Caco-2 (cell line): ENCODE measurements around the gene RINT1. TPM values are rescaled to one million over a fixed set of nuclear protein-coding genes. Genes with fewer than 3 reads are reported as not detected.

Source experiments
- BruUV-seq: library from RNA; stranded (reverse); fragments of 400-500 nt; replicated peaks from 2 replicates; lab custom pipeline; 2021; lab: Mats Ljungman, UMichigan
- CTCF ChIA-PET: fragments of 300-600 bp; sonication (Branson Sonifier 250); formaldehyde crosslinking; loops from one replicate; lab custom pipeline; 2022; ENCODE audit warnings: antibody characterized with exemption; lab: Charles Lee
- POLR2A ChIA-PET: fragments of 300-600 bp; sonication (Branson Sonifier 250); formaldehyde crosslinking; loops from one replicate; lab custom pipeline; 2022; ENCODE audit warnings: antibody characterized with exemption; lab: Charles Lee
- DNase-seq, 2 experiments: peaks; one replicate each; pipeline versions ENCODE4 v3.0.0 to v3.0.0-alpha.2; 2020 to 2022
- H3K27me3 ChIP-seq: replicated peaks from 2 replicates; pipeline ENCODE4 v1.6.0; 2011; ENCODE audit warnings: low read length; ENCODE audit not compliant: control insufficient read depth, insufficient read depth
- H3K36me3 ChIP-seq: 2 replicates; pipeline ENCODE4 v1.5.1; 2011; ENCODE audit warnings: low read length; ENCODE audit not compliant: control insufficient read depth, insufficient read depth
- H3K4me1 ChIP-seq: fragments of 250-450 bp; sonication (Bioruptor Pico); 2 replicates; pipeline ENCODE4 v1.5.1; 2020; ENCODE audit warnings: mild to moderate bottlenecking
- H3K4me3 ChIP-seq: 2 replicates; pipeline ENCODE4 v1.5.1; 2011; ENCODE audit warnings: low read depth, mild to moderate bottlenecking, control low read depth, low read length
- H3K9me3 ChIP-seq: fragments of 250-450 bp; sonication (Bioruptor Pico); 2 replicates; pipeline ENCODE4 v1.5.1; 2020; ENCODE audit warnings: mild to moderate bottlenecking, moderate library complexity
- H3K27ac Mint-ChIP-seq: one replicate; pipeline ENCODE4 v1.8.0; 2022; ENCODE audit warnings: mixed read lengths; ENCODE audit not compliant: unreplicated experiment
- H3K27me3 Mint-ChIP-seq: one replicate; pipeline ENCODE4 v1.8.0; 2022; ENCODE audit warnings: mixed read lengths; ENCODE audit not compliant: insufficient read depth, unreplicated experiment
- H3K36me3 Mint-ChIP-seq: one replicate; pipeline ENCODE4 v1.8.0; 2022; ENCODE audit warnings: mild to moderate bottlenecking, mixed read lengths; ENCODE audit not compliant: insufficient read depth, unreplicated experiment
- H3K4me1 Mint-ChIP-seq: one replicate; pipeline ENCODE4 v1.8.0; 2022; ENCODE audit warnings: low read depth, mixed read lengths; ENCODE audit not compliant: unreplicated experiment
- H3K4me3 Mint-ChIP-seq: one replicate; pipeline ENCODE4 v1.8.0; 2022; ENCODE audit warnings: mild to moderate bottlenecking, moderate library complexity, mixed read lengths; ENCODE audit not compliant: unreplicated experiment
- H3K9me3 Mint-ChIP-seq: one replicate; pipeline ENCODE4 v1.8.0; 2022; ENCODE audit warnings: mixed read lengths; ENCODE audit not compliant: unreplicated experiment
- CTCF ChIP-seq, 2 experiments: fragments of 200-600 bp in 1 of 2; IDR thresholded peaks; 1 replicate in 1 of 2; 2 replicates in 1 of 2; pipeline versions ENCODE4 v1.5.1 to v1.8.0; 2011 to 2022; ENCODE audit warnings: antibody characterized with exemption in 1 of 2, control low read depth in 1 of 2, inconsistent platforms in 1 of 2, low read depth in 1 of 2, low read length in 1 of 2, mild to moderate bottlenecking in 1 of 2, moderate library complexity in 1 of 2; ENCODE audit not compliant: insufficient read depth in 1 of 2, severe bottlenecking in 1 of 2, unreplicated experiment in 1 of 2
- intact Hi-C: fragments of 100-400 bp; cut with micrococcal nuclease; formaldehyde crosslinking; loops from one replicate; pipeline ENCODE4 v1.10.0; 2022; ENCODE audit not compliant: unreplicated experiment
- total RNA-seq: library from RNA; stranded (reverse); gene quantifications from 2 replicates; pipeline ENCODE4 v1.2.3, GENCODE V29; 2022

The RINT1 gene
- total RNA-seq, 1 experiment from 2014 or later, result 28.0 TPM

GRCh38 chr7:105496521-105496920 lies 35.5 kb upstream of the RINT1 start:
- no peak for TF ChIP-seq CTCF (IDR thresholded peaks at IDR 0.05; ENCODE audit: insufficient read depth in 1 of 2, low read depth in 1 of 2, low read length in 1 of 2, severe bottlenecking in 1 of 2, unreplicated experiment in 1 of 2)
- Mint-ChIP-seq H3K27me3 (no peaks in the 10 kb centered on the region), H3K9me3 (no peaks in the 10 kb centered on the region), H3K4me3 (no peak overlapping the region), H3K36me3 (peaks cover 24% of the 10 kb centered on the region), H3K27ac (peak overlapping the region; percentile 37), H3K4me1 (peaks cover 15% of the 10 kb centered on the region)
- no TSS peak for BruUV-seq
- POLR2A ChIA-PET, result no interaction called here
- CTCF ChIA-PET, result no interaction called here
- Histone ChIP-seq H3K4me3 (no peak overlapping the region), H3K36me3 (peaks cover 2% of the 10 kb centered on the region; the same call in 1 of the 2 replicates), H3K4me1 (peaks cover 32% of the 10 kb centered on the region), H3K9me3 (no peaks in the 10 kb centered on the region), H3K27me3 (no peaks in the 10 kb centered on the region)
- intact Hi-C loops, result no loop called here
- DNase-seq, result peak; percentile 47 to 50

- peaks cover 29% of the 10 kb centered on the region for H3K36me3 Mint-ChIP-seq
- ChIA-PET POLR2A (no interaction called here), CTCF (no interaction called here)
- H3K4me1 Mint-ChIP-seq, result peaks cover 15% of the 10 kb centered on the region
- Histone ChIP-seq H3K9me3 (no peaks in the 10 kb centered on the region), H3K27me3 (no peaks in the 10 kb centered on the region), H3K36me3 (peaks cover 2% of the 10 kb centered on the region; the same call in 1 of the 2 replicates), H3K4me1 (peaks cover 32% of the 10 kb centered on the region), H3K4me3 (no peak overlapping the region)
- BruUV-seq, result no TSS peak
- H3K4me3 Mint-ChIP-seq, result no peak overlapping the region
- no peak for DNase-seq
- no peaks in the 10 kb centered on the region for H3K27me3 Mint-ChIP-seq
- H3K9me3 Mint-ChIP-seq, result no peaks in the 10 kb centered on the region
- TF ChIP-seq CTCF (IDR thresholded peaks at IDR 0.05; ENCODE audit: insufficient read depth in 1 of 2, low read depth in 1 of 2, low read length in 1 of 2, severe bottlenecking in 1 of 2, unreplicated experiment in 1 of 2), result no peak
- H3K27ac Mint-ChIP-seq, result peak overlapping the region; percentile 37
- intact Hi-C loops, result no loop called here
These were observed 35.0 kb upstream of the RINT1 start for GRCh38 chr7:105497016-105497415.

GRCh38 chr7:105502173-105502572 lies 29.8 kb upstream of the RINT1 start:
- no TSS peak for BruUV-seq
- H3K27me3 Mint-ChIP-seq, result no peaks in the 10 kb centered on the region
- H3K4me1 Mint-ChIP-seq, result peaks cover 11% of the 10 kb centered on the region
- H3K4me3 Mint-ChIP-seq, result no peak overlapping the region
- no peak for DNase-seq
- POLR2A ChIA-PET, result no interaction called here
- H3K4me3 ChIP-seq, result no peak overlapping the region
- H3K27ac Mint-ChIP-seq, result no peak overlapping the region
- CTCF ChIA-PET, result no interaction called here
- H3K27me3 ChIP-seq, result no peaks in the 10 kb centered on the region
- H3K9me3 Mint-ChIP-seq, result no peaks in the 10 kb centered on the region
- H3K9me3 ChIP-seq, result no peaks in the 10 kb centered on the region
- no peak for TF ChIP-seq CTCF (IDR thresholded peaks at IDR 0.05; ENCODE audit: insufficient read depth in 1 of 2, low read depth in 1 of 2, low read length in 1 of 2, severe bottlenecking in 1 of 2, unreplicated experiment in 1 of 2)
- H3K36me3 ChIP-seq, result peaks cover 5% of the 10 kb centered on the region; the same call in 1 of the 2 replicates
- H3K36me3 Mint-ChIP-seq, result peaks cover 71% of the 10 kb centered on the region
- intact Hi-C loops, result no loop called here
- H3K4me1 ChIP-seq, result peaks cover 19% of the 10 kb centered on the region
